GM18870 (cell line): ENCODE data around the gene CLPTM1L.
"Not testable (repeated sequence)": the region's sequence is repeated elsewhere in the genome, so short reads cannot be mapped to it uniquely, and the experiment has no call there.

Experiments used
- ATAC-seq: cut with Tn5 transposase; IDR thresholded peaks from one replicate; pipeline ENCODE4 v1.9.1; 2021; ENCODE audit warnings: moderate library complexity; ENCODE audit not compliant: unreplicated experiment

Gene CLPTM1L

DNA sequence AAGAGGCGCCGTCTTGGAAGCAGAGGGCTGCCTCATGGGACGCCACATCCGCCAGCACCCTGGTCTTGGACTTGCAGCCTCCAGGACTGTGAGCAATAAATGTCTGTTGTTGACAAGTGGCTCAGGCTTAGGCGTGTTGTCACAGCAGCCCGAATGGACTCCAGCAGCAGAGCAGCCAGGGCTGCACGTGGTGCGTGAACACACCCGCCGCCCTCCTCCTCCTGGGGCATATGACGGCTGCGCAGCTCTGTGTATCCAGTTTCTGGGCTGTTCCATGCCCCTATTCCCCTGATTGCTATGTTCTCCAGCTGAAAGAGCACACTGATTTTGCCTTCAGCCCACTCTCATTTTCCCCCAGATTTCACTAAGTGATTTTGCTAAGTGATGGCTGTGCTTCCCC, 36.0 kb upstream of the CLPTM1L start:
- ATAC-seq: no peak

DNA sequence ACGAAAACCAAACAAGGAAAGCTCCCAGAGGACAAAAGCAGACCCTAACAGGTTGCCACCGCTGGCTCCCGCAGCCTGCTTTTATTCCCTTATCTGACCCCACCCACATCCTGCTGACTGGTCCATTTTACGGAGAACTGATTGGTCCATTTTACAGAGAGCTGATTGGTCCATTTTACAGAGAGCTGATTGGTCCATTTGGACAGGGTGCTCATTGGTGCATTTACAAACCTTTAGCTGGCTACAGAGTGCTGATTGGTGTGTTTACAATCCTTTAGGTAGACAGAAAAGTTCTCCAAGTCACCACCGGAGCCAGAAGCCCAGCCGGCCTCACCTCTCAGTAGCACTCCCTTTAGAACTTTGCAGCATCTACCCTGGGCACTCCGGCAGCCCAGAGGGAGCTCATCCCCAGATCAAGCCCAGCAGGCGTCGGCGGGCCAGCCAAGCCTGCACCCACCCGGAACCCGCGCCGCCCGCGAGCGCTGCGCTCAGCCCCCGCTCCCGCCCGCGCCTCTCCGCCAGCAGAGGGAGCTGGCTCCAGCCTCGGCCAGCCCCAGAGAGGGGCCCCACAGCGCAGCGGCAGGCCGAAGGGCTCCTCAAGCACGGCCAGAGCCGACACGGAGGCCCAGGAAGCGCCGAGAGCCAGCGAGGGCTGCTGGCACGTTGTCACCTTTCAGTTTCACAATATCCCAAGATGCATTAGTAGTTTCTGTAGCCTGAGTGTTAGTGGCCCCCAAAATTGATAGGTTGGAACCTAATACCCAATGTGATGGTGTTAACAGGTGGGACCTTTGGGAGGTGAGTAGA, 35.3 kb upstream of the CLPTM1L start:
- ATAC-seq: no peak

DNA sequence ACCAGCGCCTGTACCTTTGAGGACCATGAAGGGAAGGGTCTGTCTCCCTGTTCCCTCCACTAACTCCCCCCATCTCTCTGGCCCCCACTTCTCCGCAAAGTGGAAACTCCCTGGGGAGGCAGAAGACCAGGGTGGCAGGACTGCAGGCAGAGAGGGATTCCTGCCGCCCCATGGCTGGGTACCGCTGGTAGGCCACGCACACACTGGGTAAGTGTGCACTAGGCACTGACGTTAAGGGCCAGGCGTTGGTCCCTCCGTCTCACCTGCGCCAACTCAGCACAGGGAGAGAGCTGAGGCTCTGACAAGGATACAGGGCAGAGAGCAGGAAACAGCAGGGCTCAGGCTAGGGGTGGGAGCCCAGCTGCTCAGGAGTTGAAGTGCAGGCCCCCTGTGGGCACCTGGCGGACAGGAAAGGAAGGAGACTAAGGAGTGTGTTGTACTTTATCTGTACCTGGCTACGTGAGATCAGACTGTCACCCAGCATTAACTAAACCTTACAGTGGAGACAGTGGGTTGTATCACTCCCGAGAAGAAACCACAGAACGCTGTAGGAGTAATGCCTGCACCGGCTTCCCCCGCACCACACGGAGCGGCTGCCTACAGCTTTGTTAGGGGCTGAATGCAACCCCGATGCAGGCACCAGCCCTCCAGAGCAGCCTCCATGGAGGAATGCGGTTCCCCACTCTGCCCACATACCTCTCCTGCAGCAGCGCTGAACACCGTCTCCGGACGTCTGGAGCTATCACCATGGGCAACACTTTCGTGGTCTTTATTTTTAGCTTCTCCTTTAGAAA, 34.2 kb upstream of the CLPTM1L start:
- ATAC-seq: no peak

DNA sequence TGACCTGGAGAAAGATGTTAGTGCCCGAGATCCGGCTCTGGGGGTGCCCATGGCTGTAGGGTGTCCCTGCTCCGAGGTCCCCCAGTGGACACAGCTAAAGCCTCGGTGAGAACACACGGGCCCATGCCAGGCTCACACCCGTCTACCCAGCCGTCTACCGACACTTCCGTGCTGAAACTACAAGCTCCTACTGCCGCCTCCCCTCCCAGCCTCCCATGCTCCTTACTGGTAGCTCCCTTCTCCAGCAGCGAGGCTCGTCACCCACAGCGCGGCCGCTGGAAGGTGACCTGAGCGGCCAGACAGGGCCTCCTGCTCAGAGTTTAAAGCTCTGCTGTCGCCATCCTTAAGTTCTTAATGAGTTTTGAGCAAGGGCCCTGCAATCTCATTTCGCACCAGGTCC, 33.2 kb upstream of the CLPTM1L start:
- ATAC-seq: no peak

DNA sequence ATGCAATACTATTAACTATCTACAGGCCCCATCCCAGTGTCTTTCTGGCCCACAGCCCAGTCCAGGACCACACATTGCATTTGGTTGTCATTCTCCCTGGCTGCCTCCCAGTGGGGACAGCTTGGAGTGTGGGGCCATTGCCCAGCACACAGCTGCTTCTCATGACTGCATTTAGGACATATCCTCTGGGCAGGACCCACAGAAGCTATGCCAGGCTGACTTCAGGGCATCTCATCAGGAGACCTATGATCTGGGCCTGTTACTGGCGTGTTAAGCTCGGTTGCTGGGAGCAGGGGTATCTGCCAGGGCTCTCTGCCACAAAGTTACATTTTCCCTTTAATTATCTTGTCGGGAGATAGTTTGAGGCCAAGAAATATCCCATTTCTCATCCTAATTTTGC, 32.1 kb upstream of the CLPTM1L start:
- no peak for ATAC-seq

DNA sequence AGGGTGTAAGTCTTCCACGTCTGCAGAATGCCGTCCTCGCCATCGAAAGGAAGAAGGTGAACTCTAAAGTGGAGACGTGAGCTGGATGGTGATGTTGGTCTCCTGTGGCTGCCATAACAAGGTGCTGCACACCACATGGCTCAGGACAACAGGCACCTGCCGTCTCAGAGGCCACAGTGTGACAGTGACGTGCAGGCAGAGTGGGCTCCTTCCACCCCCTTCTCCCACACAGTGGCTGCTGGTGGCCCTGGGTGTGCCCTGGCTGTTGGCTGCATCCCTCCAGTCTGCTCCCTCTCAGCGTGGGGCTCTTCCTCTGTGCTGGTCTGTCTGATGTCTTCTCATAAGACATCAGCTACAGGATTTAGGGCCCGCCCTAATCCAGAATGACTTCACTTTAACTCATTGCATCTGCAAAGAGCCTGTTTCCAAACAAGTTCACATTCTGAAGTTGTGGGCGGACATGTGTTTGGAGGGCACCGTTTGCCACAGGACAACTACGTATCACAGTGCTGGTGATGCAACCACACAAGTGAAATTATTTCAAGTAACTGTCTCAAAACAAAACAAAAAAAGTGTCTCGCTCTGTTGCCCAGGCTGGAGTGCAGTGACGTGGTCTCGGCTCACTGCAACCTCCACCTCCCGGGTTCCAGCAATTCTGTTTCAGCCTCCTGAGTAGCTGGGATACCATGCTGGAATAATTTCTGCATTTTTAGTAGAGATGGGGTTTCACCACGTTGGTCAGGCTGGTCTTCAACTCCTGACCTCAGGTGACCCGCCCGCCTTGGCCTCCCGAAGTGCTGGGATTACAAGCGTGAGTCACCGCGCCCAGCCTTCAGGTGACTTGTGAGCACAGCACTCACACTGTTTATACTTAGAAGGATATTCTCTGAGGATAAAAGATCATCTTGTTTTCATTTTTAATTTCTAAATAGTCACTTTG, 31.2 kb upstream of the CLPTM1L start:
- ATAC-seq: no peak

DNA sequence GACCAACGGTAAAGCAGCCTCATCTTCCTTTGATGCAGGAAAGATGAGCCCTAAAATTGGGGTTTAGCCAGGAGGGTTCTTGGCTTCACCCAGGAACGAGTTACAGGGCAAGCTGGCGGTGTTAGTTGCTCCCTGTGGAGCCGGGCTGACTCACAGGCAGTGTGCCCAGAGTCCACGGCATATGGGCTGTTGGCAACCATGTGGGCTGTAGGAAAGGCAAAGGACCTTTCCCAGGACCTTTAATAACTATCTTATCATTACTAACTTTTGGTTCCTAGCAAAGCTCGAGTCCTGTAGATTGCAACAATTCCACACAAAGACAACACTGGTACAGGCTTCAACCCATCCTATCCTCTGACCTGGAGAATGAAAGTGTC, 29.8 kb upstream of the CLPTM1L start:
- ATAC-seq: no peak

DNA sequence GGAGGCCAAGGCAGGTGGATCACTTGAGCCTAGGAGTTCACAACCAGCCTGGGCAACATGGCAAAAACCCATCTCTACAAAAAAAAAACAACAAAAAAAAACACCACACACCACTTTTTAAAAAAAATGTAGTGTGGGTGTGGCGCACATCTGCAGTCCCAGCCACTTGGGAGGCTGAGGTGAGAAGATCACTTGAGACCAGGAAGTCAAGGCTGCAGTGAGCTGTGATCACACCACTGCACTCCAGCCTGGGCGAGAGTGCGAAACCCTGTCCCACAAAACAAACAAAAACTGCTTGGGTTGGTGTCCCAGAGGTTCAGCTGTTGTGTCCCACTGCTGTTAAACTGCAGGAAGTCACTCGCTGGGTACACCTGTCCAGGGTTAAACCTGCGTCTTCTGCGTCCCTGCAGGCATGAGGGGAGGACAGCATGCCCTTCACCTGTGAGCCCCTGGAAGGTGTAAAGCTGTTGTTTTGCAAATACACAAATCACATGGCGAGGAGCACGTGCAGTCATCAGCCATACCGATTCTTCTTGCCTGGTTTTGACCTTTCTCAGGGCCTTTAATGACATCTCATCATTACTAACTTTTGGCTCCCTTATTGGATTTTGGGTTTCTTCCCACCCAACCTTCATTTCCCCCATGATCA, 29.3 kb upstream of the CLPTM1L start:
- no peak for ATAC-seq

DNA sequence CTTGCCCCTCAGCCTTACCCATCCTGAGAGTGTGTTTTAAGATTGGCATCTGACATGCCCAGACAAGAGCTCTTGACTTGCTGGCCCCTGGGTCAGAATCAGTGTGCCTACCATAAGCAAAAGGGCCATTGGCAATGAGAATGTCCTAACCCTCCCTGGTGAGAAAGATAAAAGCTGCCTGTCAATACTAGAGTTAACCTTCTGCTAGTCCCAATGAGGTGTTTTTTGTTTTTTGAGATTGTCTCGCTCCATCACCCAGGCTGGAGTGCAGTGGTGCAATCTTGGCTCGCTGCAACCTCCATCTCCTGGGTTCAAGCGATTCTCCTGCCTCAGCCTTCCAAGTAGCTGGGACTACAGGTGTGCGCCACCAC, 27.1 kb upstream of the CLPTM1L start:
- not testable (repeated sequence) for ATAC-seq

DNA sequence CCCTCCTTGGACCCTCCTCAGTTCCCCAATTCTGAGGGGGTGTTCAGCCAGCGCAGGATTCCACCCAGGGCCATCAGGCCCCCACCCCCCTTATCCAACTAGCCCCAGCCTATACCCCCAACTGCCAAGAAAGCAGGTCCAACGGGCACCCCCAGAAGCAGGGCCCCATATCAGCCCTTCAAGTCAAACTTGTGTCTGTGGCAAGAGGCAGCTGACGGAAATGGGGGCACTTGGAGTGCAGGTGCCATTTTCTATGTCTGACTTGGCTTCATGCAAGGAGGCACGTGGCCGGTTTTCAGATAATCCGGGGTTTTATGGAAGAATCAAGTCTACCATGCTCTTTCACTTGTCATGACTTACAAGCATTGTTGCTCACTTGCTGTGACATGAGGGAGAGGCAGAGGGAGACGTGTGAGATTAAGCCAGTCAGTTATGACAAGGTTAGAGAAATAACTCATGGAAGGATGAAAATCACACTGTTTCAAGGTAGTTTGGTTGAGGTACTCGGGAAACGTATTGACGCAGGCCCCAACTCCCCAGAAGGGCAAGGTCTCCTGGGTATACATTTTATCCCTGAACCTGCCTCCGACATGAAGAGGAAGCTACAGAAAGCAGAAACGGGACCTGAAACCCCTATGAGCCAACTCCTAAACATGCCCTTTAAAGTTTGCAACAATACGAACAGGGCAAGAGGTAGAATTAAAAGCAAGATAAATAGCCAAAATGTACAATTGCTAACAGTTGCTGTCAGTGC, 26.5 kb upstream of the CLPTM1L start:
- ATAC-seq: no peak

DNA sequence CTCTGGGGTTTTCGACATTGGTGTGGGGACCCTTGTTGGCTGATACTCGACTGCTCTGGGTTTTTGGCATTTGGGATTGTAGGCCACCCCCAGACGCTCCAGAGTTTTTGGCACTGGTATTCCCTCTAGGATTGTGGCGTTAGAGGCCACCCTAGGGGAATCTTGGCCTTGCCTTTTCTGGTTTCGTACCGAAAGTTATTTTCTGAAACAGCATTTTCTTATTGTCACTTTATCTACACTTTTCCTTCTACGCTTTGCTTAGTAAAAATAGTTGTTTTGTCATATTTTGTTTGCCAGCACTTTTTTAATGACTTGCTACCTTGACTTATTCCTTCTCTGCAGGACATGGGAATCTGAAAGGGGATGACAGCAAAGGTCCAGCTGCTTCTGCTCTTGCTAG, 25.1 kb upstream of the CLPTM1L start:
- no peak for ATAC-seq

DNA sequence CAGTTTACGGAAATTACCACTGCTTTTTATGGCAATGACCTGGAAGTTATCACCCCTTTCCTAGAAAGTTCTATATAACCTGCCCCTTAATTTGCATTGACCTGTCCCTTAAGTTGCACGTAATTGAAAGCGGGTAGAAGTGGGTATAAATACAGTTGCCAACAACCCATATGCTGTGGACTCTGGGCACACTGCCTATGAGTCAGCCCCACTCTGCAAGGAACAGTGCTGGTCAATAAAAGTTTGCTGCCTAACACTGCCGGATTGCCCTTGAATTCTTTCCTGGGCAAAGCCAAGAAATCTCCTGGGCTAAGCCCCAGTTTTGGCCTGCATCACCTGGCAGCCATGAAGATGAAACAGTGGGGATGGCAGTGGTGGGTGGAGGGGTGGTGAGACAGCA, 23.9 kb upstream of the CLPTM1L start:
- no peak for ATAC-seq

DNA sequence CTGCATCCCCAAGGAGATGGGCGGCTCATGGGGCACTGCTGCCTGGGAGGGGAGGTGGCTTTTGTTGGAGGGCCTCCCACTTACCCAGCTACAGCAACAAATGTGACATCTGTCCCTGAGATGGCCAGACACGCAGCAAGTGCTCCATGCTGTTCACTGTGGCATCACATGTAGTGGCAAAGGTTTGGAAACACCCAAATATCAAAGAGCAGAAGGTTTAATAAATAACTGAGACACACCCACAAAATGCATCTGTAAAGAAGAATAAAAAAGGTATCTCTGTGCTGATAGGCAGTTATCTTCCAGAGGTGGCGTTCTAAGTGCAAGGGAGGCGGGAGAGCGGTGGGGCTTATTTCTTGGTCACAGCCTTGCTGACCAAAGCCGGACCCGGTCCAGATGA, 23.3 kb upstream of the CLPTM1L start:
- ATAC-seq: no peak

DNA sequence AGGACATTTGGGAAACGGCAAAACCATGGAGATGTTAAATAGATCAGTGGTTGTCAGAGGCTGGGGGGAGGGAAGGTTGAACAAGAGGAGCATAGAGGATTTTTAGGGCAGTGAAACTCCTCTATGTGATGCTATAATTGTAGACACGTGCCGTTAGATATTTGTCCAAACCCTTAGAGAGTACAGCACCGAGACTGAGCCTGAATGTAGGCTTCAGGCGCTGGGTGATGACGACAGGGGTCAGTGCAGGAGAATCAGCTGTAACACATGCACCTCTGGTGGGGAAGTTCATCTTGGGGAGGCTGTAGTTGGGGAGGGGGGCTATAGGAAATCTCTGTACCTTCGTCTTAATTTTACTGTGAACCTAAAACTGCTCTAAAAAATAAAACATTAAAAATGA, 22.2 kb upstream of the CLPTM1L start:
- no peak for ATAC-seq

DNA sequence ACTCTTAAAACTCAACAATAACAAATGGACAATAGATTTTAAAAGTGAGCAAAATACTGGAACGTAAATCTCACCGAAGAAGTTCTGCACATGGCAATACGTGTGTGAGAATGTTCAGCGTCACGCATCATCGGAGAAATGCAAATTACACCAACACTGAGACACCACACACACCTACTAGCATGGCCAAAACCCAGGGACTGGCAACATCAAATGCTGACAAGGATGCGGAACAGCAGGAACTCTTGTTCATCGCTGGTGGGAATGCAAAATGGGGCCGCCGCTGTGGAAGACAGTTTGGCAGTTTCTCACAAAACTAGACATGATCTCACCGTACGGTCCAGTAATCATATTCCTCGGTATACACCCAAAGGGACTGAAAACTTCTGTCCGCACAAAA, 21.6 kb upstream of the CLPTM1L start:
- ATAC-seq: no peak

DNA sequence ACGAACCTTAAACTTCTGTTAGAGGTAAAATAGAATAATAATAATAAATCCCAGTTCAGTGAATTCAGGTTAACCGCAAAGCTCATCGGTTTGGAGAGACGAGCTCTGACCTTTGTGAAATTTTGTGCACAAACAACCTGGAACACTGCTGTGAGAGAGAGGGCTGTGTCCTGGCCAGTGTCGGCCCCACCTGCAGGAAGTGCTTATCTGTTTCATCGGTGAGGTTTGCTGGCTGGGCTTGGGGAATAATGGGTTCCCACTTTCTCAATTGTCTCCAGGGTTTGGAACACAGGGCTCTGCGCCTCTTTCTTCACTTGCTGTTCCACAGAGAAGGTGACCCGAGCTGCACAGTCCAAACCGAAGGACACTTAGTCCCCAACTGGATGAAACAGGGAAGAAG, 19.3 kb upstream of the CLPTM1L start:
- no peak for ATAC-seq

DNA sequence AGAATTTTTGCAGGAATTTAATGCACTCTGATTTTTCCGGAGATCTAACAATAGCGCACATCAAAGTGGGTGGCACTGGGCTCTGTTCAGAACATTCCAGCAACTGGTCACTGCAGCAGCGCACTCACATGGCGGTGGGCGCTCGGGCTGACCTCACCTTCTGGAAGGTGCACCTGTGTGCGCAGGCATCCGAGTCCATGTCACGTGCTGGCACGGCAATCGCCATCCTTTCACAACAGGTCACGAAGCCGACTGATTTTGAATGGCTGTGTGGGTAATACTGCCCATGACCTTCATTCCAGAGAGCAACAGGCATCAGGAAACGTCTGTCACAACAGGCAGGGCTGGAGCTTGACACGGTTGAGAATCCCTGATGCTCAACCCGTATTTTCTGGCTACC, 18.7 kb upstream of the CLPTM1L start:
- no peak for ATAC-seq

DNA sequence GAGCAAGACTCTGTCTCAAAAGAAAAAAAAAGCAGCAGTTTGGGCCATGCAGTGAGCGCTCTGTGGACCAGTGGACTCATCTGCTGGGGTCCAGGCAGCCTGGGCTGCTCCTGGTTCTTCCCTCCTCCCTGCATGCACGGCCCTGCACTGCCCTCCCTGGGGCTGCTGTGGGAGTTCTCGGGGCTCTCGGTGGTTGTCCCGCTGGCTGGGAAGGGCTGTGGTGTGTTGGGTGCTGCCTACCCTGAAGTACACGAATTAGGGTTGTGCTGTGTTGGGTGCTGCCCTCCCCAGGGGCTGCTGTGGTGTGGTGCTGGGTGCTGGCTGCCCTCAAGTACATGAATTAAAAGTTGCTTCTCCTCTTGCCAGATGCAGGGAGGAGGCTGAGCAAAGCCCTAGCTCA, 18.3 kb upstream of the CLPTM1L start:
- ATAC-seq: no peak

DNA sequence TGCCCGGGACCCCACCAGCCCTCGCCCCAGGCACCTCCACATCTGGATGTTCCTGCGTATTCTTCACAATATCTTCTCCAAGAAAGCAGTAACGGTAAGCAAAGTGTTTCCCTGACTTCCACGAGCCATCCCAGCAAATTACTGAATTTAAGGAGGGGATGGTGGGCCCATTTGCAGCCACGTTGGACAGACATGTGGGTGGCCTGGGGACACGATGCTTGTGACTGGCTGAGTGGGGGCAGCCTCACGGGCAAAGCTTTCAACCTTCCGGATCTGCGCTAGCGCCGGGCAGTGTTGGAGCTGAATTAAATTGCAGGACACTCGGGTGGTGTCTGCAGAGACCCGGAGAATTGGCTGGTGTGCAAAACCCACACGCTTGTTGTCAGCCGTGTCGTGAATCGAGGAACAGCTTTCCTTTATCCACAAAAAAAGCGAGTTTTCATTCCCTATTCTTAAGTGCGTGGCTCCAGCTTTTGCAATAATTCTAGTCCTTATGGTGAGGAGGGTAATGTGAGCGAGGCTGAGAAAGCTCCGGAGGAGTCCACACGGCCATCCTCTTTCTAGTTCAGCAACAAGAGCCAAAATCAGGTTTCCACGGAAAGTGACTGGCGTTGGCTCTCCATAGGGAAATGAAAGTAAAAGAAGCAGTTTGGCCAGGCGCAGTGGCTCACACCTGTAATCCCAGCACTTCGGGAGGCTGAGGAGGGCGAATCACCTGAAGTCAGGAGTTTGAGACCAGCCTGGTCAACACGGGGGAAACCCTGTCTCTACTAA, 17.5 kb upstream of the CLPTM1L start:
- no peak for ATAC-seq

DNA sequence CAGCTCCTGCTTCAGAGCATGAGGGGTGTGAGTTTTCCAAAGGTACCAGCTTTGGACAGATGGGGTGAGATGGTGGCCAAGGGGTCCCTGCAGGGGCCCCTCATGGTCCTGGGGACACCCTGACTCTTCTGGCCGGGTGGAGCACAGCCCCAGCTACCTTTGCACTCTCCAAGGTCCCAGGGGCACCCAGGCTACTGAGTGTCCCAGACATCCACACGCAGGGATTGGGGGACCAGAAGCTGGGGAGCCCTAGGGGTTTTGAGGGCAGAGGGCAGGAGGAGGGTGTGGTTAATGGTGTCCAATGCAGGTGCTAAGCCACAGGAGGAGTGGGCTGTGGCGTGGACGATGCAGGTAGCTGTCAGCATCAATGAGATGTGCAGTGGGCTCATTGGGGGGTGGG, 16.0 kb upstream of the CLPTM1L start:
- no peak for ATAC-seq
